Peyer's patch (tissue), 4 donors: ENCODE measurements around the gene CSNK1G3.

Source experiments
- CTCF ChIP-seq, 6 experiments: fragments of 450-650 bp in 4 of 6; fragments of 200-600 bp in 2 of 6; sonication (generic) in 1 of 6; IDR thresholded peaks; one replicate each; pipeline ENCODE4 v1.5.1; 2017 to 2019; ENCODE audit warnings: antibody characterized with exemption in 6 of 6, mild to moderate bottlenecking in 3 of 6, moderate library complexity in 1 of 6
- POLR2A ChIP-seq, 2 donors: fragments of 450-650 bp; IDR thresholded peaks; one replicate each; pipeline ENCODE4 v1.5.1; 2017; ENCODE audit warnings: antibody characterized with exemption in 2 of 2, mild to moderate bottlenecking in 2 of 2, moderate library complexity in 2 of 2

DNA sequence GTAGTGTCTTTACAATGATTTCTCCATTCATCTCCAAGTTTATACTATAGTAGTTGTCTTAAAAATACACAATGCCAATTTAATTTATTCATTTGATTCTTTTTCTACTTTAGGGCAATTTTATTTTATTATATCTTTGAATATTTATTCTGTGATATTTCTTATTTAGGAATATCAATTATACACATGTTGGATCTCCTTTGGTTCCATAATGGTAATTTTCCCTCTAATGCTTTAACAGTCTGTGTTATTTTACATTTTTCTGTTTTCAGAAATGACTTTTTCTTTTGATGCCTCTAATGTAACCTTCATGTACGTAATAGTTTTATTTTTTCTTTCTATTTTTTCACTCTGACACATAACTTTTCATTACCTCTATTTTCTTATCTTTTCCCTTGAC, 153.0 kb downstream of the CSNK1G3 start:
- TF ChIP-seq CTCF (IDR thresholded peaks at IDR 0.05) (no peak), POLR2A (IDR thresholded peaks at IDR 0.05) (no peak)
